Measurements from ENCODE around the gene FLNB. TPM values are rescaled to one million over a fixed set of nuclear protein-coding genes. Genes with fewer than 3 reads are reported as not detected.

Gene FLNB
- total RNA-seq, 2 donors from 2014 or later: 28.0 to 94.4 TPM

- DNase-seq: no peak
- intact Hi-C loops (cut with DNase I): no loop called here
- ATAC-seq: peak in 1 of 2 donors; percentile 6
Measured at GRCh38 chr3:58065700-58066167, 57.5 kb downstream of the FLNB start.

DNA sequence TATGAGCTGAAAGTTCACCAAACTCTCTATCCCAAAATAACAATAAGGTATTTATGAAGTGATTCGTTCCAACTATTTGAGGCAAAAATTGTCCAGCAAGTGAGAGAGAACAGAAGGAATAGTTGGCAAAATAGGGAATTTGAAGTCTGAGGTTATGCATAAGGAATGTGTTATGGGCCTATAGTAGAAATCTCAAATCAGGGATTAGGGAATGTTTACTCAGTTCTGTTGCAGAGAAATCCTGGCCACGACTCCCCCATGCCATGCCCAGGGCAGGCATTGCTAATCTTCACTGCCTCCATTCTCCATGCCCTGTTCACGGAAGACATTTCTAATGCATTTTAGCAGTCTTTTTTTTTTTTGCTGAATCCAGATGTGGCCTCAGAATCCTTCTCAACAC, 58.6 kb downstream of the FLNB start:
- no peak for DNase-seq
- peak in 1 of 2 donors; percentile 46 for ATAC-seq
- intact Hi-C loops (cut with DNase I): no loop called here

- intact Hi-C loops (cut with DNase I): no loop called here
- ATAC-seq (no peak), DNase-seq (no peak)
Measured at GRCh38 chr3:58068122-58068809, 60.0 kb downstream of the FLNB start.

GRCh38 chr3:58071480-58071971, 63.3 kb downstream of the FLNB start:
- intact Hi-C loops (cut with DNase I): no loop called here
- ATAC-seq: no peak
- DNase-seq: no peak

DNA sequence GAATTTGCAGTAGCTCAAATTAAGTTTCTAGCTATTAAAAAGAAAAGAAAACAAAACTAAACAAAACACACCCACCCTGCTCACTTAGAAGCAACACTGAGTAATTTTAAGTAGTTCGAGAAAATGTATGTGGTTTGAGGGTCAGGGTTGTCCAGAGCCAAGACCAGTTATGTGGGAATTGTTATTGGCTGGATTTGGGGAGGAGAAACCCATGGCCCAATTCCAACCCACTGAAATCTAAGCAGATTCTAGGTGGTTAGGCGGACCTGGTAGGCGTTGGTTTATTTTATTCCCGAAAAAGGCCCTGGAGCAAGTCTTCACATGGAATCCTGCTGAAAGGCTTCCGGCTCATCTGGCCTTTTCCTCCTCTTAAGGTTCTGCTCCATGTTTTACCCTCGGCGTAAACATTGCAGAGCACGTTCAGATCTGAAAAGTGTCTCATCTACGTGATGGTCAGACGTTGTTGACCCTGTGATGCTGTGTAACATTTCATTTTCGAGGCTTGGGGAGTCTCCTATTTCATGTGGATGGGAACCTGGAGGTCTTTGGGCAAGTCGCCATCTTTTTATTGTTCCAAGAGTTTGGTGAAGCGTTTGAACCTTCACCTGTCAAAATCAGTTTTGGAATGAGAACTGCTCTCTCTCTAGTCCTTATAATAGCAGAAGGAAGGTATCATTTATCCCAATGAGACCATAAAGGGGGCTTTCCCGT, 64.0 kb downstream of the FLNB start:
- ATAC-seq (no peak), DNase-seq (no peak)
- intact Hi-C loops (cut with DNase I): no loop called here

DNA sequence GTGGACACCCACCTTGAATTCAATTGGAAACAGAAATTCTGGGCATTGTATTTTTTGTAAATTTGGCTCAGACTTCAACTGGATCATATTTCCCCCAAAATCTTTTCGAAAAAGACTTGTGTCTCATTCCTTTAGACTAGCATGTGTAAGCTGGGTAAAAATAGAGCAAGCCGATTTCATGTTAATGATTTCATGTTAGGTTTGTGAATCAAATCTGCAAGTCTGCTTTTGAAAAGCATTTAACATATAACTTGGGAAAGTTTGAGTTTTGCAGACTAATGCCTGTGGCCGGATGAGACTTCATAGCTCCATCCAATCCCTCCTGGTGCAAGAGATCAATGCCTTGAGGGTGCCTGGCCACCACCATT, 64.5 kb downstream of the FLNB start:
- DNase-seq (no peak), ATAC-seq (no peak)
- intact Hi-C loops (cut with DNase I): no loop called here

DNA sequence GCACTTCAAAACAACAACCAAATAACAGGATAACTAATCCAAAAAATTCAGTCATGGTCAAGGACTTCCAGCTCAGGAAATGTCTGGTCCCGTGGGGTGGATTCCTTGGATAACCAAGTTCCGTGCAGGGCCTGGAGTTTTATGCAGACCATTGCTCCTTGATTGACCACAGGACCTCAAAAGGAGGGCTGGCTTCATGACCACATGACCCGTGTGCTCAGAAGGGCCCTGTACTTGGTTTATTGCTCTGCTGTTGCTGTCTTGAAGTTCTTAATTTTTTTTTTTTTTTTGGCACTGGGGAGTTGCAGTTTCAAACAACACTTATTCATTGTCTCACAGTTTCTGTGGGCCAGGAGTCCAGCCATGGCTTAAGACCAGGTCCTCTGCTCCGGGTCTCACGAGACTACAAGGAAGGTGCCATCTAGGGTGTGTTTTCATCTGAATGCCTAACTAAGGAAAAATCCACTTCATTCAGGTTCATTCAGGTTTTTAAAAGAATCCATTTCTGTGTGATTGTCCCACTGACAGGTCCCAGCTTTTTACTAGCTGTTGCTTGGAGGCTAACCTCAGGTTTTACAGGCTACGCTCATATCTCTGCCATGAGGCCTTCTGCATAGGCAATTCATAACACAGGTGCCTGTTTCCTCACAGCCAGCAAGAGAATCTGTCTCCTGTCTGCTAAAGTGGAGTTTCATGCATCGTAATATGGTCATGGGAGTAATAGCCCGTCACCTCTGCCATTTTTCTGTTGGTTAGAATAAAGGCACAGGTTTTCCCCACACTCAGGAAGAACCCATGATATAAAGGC, 65.3 kb downstream of the FLNB start:
- DNase-seq (no peak), ATAC-seq (no peak)
- intact Hi-C loops (cut with DNase I): no loop called here

DNA sequence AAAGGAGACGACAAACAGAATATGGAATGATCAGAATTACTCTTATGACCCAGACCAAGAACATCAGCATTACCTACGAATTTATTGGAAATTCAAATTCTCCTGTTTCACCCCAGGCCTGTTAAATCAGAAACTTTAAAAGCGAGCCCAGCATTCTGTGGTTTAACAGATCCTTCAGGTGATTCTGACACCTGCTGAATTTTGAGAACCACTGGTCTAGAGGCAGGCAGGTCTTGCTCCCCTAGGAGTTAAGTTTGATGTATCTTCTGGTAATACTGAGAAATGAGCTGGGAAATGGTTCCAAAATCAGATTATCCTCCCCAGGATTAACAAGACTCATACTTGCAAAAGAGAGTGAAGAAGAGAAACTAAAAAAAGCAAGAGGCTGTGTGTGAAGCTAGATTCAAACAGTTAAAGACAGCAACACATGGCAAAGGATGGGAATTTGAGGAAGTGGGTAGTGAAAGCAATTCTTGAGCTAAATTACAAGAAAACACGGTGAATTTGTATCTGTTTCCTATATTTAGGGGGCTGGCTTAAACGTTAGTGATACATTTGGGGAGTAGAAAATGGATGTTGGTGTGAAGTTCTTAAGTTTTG, 66.0 kb downstream of the FLNB start:
- no peak for ATAC-seq
- intact Hi-C loops (cut with DNase I): no loop called here
- DNase-seq: no peak

GRCh38 chr3:58074997-58075396, 66.8 kb downstream of the FLNB start:
- no peak for ATAC-seq
- DNase-seq: no peak
- intact Hi-C loops (cut with DNase I): no loop called here

- intact Hi-C loops (cut with DNase I): no loop called here
- ATAC-seq (no peak), DNase-seq (no peak)
Measured at GRCh38 chr3:58077596-58078285, 69.5 kb downstream of the FLNB start.

GRCh38 chr3:58078610-58079009, 70.4 kb downstream of the FLNB start:
- ATAC-seq: no peak
- DNase-seq: no peak
- intact Hi-C loops (cut with DNase I): no loop called here

GRCh38 chr3:58079773-58080172, 71.6 kb downstream of the FLNB start:
- no peak for ATAC-seq
- DNase-seq: no peak
- intact Hi-C loops (cut with DNase I): no loop called here

- intact Hi-C loops (cut with DNase I): no loop called here
- ATAC-seq (peak in 1 of 2 donors; percentile 44), DNase-seq (peak; percentile 42)
Measured at GRCh38 chr3:58082047-58082446, 73.8 kb downstream of the FLNB start.

DNA sequence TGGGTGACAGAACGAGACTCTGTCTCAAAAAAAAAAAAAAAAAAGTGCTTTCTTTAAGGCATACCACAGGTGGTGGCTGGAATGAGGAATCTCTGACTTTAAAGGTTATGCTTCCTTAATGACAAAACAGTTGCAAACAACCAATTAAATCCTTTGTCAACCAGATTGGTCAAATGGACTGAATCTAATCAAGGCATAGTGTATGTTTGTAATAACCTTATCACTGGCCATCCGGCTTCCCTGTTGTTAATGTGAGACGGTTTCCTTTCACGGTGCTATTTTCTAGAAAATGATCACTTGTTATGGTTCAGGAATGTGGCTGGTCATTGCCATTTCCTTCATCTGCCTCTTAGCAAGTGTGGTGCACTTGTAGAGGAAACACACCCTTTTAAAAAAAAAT, 75.9 kb downstream of the FLNB start:
- intact Hi-C loops (cut with DNase I): no loop called here
- no peak for DNase-seq
- no peak for ATAC-seq

DNA sequence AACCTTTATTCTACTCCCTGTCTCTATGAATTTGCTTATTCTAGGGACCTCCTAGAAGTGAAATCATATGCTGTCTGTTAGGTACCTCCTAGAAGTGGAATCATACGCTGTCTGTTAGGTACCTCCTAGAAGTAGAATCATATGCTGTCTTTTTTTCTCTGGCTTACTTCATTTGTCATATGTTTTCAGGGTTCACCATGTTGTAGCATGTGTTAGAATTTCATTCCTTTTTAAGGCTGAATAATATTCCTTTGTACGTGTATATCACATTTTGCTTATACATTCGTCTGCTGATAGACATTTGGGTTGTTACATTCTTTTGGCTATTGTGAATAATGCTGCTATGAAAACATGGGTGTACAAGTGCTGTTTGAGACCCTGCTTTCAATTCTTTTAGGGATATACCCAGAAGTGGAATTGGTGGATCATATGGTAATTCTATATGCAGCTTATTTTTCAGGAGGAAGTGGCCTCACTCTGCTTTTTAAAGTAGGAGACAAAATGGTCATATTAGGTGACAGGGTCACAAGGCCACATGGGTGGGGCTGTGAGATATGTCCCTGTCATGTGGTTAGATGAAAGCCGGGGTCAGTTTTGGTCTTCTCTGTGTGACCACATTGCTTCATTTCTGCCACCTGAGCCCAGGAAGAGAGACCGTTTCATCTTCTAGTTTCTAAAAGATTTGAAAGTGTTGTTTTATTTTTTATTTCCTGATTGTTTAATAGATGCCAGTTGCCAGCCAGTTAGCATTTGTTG, 76.7 kb downstream of the FLNB start:
- intact Hi-C loops (cut with DNase I): no loop called here
- ATAC-seq (no peak), DNase-seq (no peak)

DNA sequence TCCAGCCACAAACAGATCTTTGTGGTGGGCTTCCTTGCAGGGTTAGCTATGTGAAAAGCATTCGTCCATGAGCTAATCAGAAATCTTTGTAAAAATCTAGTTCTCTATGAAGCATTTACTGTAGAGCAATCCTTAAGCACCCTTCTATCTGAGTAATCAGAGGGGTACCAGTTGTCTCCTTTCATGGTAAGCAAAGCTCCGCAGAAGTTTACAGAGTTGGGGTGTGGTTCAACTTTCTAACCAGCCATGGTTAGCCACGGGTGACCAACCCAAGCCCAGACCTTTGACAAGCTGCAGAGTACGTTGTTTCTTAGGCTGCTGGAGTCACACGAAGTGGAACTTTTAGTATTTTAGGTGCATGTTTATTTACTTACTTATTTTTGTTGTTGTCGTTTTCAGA, 77.4 kb downstream of the FLNB start:
- ATAC-seq (no peak), DNase-seq (no peak)
- intact Hi-C loops (cut with DNase I): no loop called here

GRCh38 chr3:58088501-58088900, 80.3 kb downstream of the FLNB start:
- intact Hi-C loops (cut with DNase I): no loop called here
- ATAC-seq: no peak
- DNase-seq: no peak

DNA sequence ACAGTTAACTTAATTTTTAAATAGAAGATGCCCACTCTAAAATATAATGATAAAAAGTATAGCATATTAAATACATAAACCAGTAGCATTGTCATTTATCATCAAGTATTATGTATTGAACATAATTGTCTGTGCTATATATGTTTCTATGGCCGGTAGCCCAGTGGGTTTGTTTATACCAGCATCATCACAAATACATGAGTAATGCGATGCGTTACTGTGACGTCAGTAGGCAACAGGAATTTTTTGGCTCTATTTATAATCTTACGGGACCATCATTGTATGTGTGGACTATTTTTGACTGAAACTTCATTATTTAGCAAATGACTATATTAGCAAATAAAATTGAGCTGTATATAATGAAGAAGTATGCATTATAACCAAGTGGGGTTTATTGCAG, 82.1 kb downstream of the FLNB start:
- intact Hi-C loops (cut with DNase I): no loop called here
- ATAC-seq (no peak), DNase-seq (no peak)
